ENCODE measurements around the gene TNIK.

The TNIK gene

GRCh38 chr3:171230865-171231264 is 229.3 kb downstream of the TNIK start:
- Mint-ChIP-seq H3K27me3 (no peaks in the 10 kb centered on the region), H3K27ac (ENCODE audit: low read depth) (peak overlapping the region; percentile 51), H3K9me3 (no peaks in the 10 kb centered on the region), H3K4me1 (peaks cover 41% of the 10 kb centered on the region), H3K36me3 (ENCODE audit: insufficient read depth) (peaks cover 16% of the 10 kb centered on the region), H3K4me3 (no peak overlapping the region)
- ATAC-seq (replicated peaks; ENCODE audit: extremely low read depth, poor library complexity, severe bottlenecking) (no peak), DNase-seq (ENCODE audit: low spot score in 2 of 2) (no peak)

GRCh38 chr3:171229173-171229572 is 231.0 kb downstream of the TNIK start:
- H3K9me3 Mint-ChIP-seq: no peaks in the 10 kb centered on the region
- ATAC-seq (replicated peaks; ENCODE audit: extremely low read depth, poor library complexity, severe bottlenecking) (no peak), DNase-seq (ENCODE audit: low spot score in 2 of 2) (no peak)
- H3K4me3 Mint-ChIP-seq: no peak overlapping the region
- no peak overlapping the region for H3K27ac Mint-ChIP-seq (ENCODE audit: low read depth)
- H3K27me3 Mint-ChIP-seq: no peaks in the 10 kb centered on the region
- H3K36me3 Mint-ChIP-seq (ENCODE audit: insufficient read depth): peaks cover 16% of the 10 kb centered on the region
- peaks cover 38% of the 10 kb centered on the region for H3K4me1 Mint-ChIP-seq

GRCh38 chr3:171228240-171228639 is 232.0 kb downstream of the TNIK start:
- DNase-seq (ENCODE audit: low spot score in 2 of 2): no peak
- H3K4me1 Mint-ChIP-seq: peaks cover 33% of the 10 kb centered on the region
- H3K4me3 Mint-ChIP-seq: no peak overlapping the region
- H3K27ac Mint-ChIP-seq (ENCODE audit: low read depth): no peak overlapping the region
- no peak for ATAC-seq (replicated peaks; ENCODE audit: extremely low read depth, poor library complexity, severe bottlenecking)
- peaks cover 15% of the 10 kb centered on the region for H3K36me3 Mint-ChIP-seq (ENCODE audit: insufficient read depth)
- no peaks in the 10 kb centered on the region for H3K9me3 Mint-ChIP-seq
- no peaks in the 10 kb centered on the region for H3K27me3 Mint-ChIP-seq

GRCh38 chr3:171227828-171228227 is 232.4 kb downstream of the TNIK start:
- Mint-ChIP-seq H3K4me1 (peaks cover 29% of the 10 kb centered on the region), H3K27ac (ENCODE audit: low read depth) (no peak overlapping the region), H3K9me3 (no peaks in the 10 kb centered on the region), H3K4me3 (no peak overlapping the region), H3K27me3 (no peaks in the 10 kb centered on the region), H3K36me3 (ENCODE audit: insufficient read depth) (peaks cover 12% of the 10 kb centered on the region)
- DNase-seq (ENCODE audit: low spot score in 2 of 2) (no peak), ATAC-seq (replicated peaks; ENCODE audit: extremely low read depth, poor library complexity, severe bottlenecking) (no peak)

- Mint-ChIP-seq H3K27ac (ENCODE audit: low read depth) (no peak overlapping the region), H3K9me3 (no peaks in the 10 kb centered on the region), H3K36me3 (ENCODE audit: insufficient read depth) (peaks cover 12% of the 10 kb centered on the region), H3K4me3 (no peak overlapping the region), H3K4me1 (peaks cover 27% of the 10 kb centered on the region), H3K27me3 (no peaks in the 10 kb centered on the region)
- DNase-seq (ENCODE audit: low spot score in 2 of 2): no peak
- no peak for ATAC-seq (replicated peaks; ENCODE audit: extremely low read depth, poor library complexity, severe bottlenecking)
Observed at GRCh38 chr3:171227359-171227758, 232.8 kb downstream of the TNIK start.

- H3K4me1 Mint-ChIP-seq: peaks cover 27% of the 10 kb centered on the region
- no peaks in the 10 kb centered on the region for H3K27me3 Mint-ChIP-seq
- H3K27ac Mint-ChIP-seq (ENCODE audit: low read depth): no peak overlapping the region
- ATAC-seq (replicated peaks; ENCODE audit: extremely low read depth, poor library complexity, severe bottlenecking) (no peak), DNase-seq (ENCODE audit: low spot score in 2 of 2) (no peak)
- no peak overlapping the region for H3K4me3 Mint-ChIP-seq
- H3K36me3 Mint-ChIP-seq (ENCODE audit: insufficient read depth): peaks cover 12% of the 10 kb centered on the region
- no peaks in the 10 kb centered on the region for H3K9me3 Mint-ChIP-seq
Observed at GRCh38 chr3:171226794-171227193, 233.4 kb downstream of the TNIK start.

GRCh38 chr3:171225708-171226107 is 234.5 kb downstream of the TNIK start:
- DNase-seq (ENCODE audit: low spot score in 2 of 2) (no peak), ATAC-seq (replicated peaks; ENCODE audit: extremely low read depth, poor library complexity, severe bottlenecking) (no peak)
- H3K4me3 Mint-ChIP-seq: no peak overlapping the region
- no peaks in the 10 kb centered on the region for H3K27me3 Mint-ChIP-seq
- H3K4me1 Mint-ChIP-seq: peaks cover 34% of the 10 kb centered on the region
- no peaks in the 10 kb centered on the region for H3K9me3 Mint-ChIP-seq
- H3K27ac Mint-ChIP-seq (ENCODE audit: low read depth): peak overlapping the region; percentile 29
- peaks cover 12% of the 10 kb centered on the region for H3K36me3 Mint-ChIP-seq (ENCODE audit: insufficient read depth)

GRCh38 chr3:171225165-171225564 is 235.0 kb downstream of the TNIK start:
- peaks cover 32% of the 10 kb centered on the region for H3K4me1 Mint-ChIP-seq
- H3K4me3 Mint-ChIP-seq: no peak overlapping the region
- DNase-seq (ENCODE audit: low spot score in 2 of 2) (no peak), ATAC-seq (replicated peaks; ENCODE audit: extremely low read depth, poor library complexity, severe bottlenecking) (peak; percentile 84)
- H3K9me3 Mint-ChIP-seq: no peaks in the 10 kb centered on the region
- H3K27me3 Mint-ChIP-seq: no peaks in the 10 kb centered on the region
- H3K27ac Mint-ChIP-seq (ENCODE audit: low read depth): peak overlapping the region; percentile 29
- peaks cover 12% of the 10 kb centered on the region for H3K36me3 Mint-ChIP-seq (ENCODE audit: insufficient read depth)

GRCh38 chr3:171223396-171223795 is 236.8 kb downstream of the TNIK start:
- Mint-ChIP-seq H3K36me3 (ENCODE audit: insufficient read depth) (peaks cover 10% of the 10 kb centered on the region), H3K4me3 (no peak overlapping the region), H3K4me1 (peaks cover 40% of the 10 kb centered on the region), H3K9me3 (no peaks in the 10 kb centered on the region), H3K27me3 (no peaks in the 10 kb centered on the region), H3K27ac (ENCODE audit: low read depth) (peak overlapping the region; percentile 66)
- DNase-seq (ENCODE audit: low spot score in 2 of 2) (no peak), ATAC-seq (replicated peaks; ENCODE audit: extremely low read depth, poor library complexity, severe bottlenecking) (no peak)

- H3K36me3 Mint-ChIP-seq (ENCODE audit: insufficient read depth): peaks cover 6% of the 10 kb centered on the region
- H3K27ac Mint-ChIP-seq (ENCODE audit: low read depth): peak overlapping the region; percentile 66
- no peak for DNase-seq (ENCODE audit: low spot score in 2 of 2)
- H3K4me3 Mint-ChIP-seq: no peak overlapping the region
- no peaks in the 10 kb centered on the region for H3K9me3 Mint-ChIP-seq
- ATAC-seq (replicated peaks; ENCODE audit: extremely low read depth, poor library complexity, severe bottlenecking): no peak
- H3K4me1 Mint-ChIP-seq: peaks cover 36% of the 10 kb centered on the region
- H3K27me3 Mint-ChIP-seq: no peaks in the 10 kb centered on the region
Observed at GRCh38 chr3:171222995-171223394, 237.2 kb downstream of the TNIK start.

- Mint-ChIP-seq H3K4me1 (peaks cover 45% of the 10 kb centered on the region), H3K27me3 (no peaks in the 10 kb centered on the region), H3K4me3 (no peak overlapping the region), H3K9me3 (no peaks in the 10 kb centered on the region), H3K27ac (ENCODE audit: low read depth) (no peak overlapping the region), H3K36me3 (ENCODE audit: insufficient read depth) (peaks cover 4% of the 10 kb centered on the region)
- DNase-seq (ENCODE audit: low spot score in 2 of 2) (no peak), ATAC-seq (replicated peaks; ENCODE audit: extremely low read depth, poor library complexity, severe bottlenecking) (no peak)
Observed at GRCh38 chr3:171221597-171221996, 238.6 kb downstream of the TNIK start.

GRCh38 chr3:171221104-171221503 is 239.1 kb downstream of the TNIK start:
- Mint-ChIP-seq H3K4me3 (no peak overlapping the region), H3K36me3 (ENCODE audit: insufficient read depth) (peaks cover 2% of the 10 kb centered on the region), H3K27me3 (no peaks in the 10 kb centered on the region), H3K4me1 (peaks cover 43% of the 10 kb centered on the region), H3K27ac (ENCODE audit: low read depth) (no peak overlapping the region), H3K9me3 (no peaks in the 10 kb centered on the region)
- DNase-seq (ENCODE audit: low spot score in 2 of 2) (no peak), ATAC-seq (replicated peaks; ENCODE audit: extremely low read depth, poor library complexity, severe bottlenecking) (no peak)

- Mint-ChIP-seq H3K27ac (ENCODE audit: low read depth) (no peak overlapping the region), H3K4me1 (peaks cover 31% of the 10 kb centered on the region), H3K27me3 (no peaks in the 10 kb centered on the region), H3K9me3 (no peaks in the 10 kb centered on the region), H3K4me3 (no peak overlapping the region), H3K36me3 (ENCODE audit: insufficient read depth) (peaks cover 2% of the 10 kb centered on the region)
- ATAC-seq (replicated peaks; ENCODE audit: extremely low read depth, poor library complexity, severe bottlenecking): no peak
- DNase-seq (ENCODE audit: low spot score in 2 of 2): no peak
Observed at GRCh38 chr3:171219258-171219657, 240.9 kb downstream of the TNIK start.

GRCh38 chr3:171218069-171218468 is 242.1 kb downstream of the TNIK start:
- no peak for DNase-seq (ENCODE audit: low spot score in 2 of 2)
- no peak overlapping the region for H3K4me3 Mint-ChIP-seq
- peaks cover 34% of the 10 kb centered on the region for H3K4me1 Mint-ChIP-seq
- ATAC-seq (replicated peaks; ENCODE audit: extremely low read depth, poor library complexity, severe bottlenecking): no peak
- H3K36me3 Mint-ChIP-seq (ENCODE audit: insufficient read depth): peaks cover 5% of the 10 kb centered on the region
- no peak overlapping the region for H3K27ac Mint-ChIP-seq (ENCODE audit: low read depth)
- no peaks in the 10 kb centered on the region for H3K9me3 Mint-ChIP-seq
- H3K27me3 Mint-ChIP-seq: no peaks in the 10 kb centered on the region

All from central memory CD8-positive, alpha-beta T cell (primary cell).